Caco-2 (cell line): ENCODE measurements around the gene STK32C. TPM values are rescaled to one million over a fixed set of nuclear protein-coding genes. Genes with fewer than 3 reads are reported as not detected.
"Not testable (repeated sequence)": the region's sequence is repeated elsewhere in the genome, so short reads cannot be mapped to it uniquely, and the experiment has no call there.

ENCODE experiments used
- BruUV-seq: library from RNA; stranded (reverse); fragments of 400-500 nt; replicated peaks from 2 replicates; lab custom pipeline; 2021; lab: Mats Ljungman, UMichigan
- CTCF ChIA-PET: fragments of 300-600 bp; sonication (Branson Sonifier 250); formaldehyde crosslinking; loops from one replicate; lab custom pipeline; 2022; ENCODE audit warnings: antibody characterized with exemption; lab: Charles Lee
- POLR2A ChIA-PET: fragments of 300-600 bp; sonication (Branson Sonifier 250); formaldehyde crosslinking; loops from one replicate; lab custom pipeline; 2022; ENCODE audit warnings: antibody characterized with exemption; lab: Charles Lee
- DNase-seq, 2 experiments: peaks; one replicate each; pipeline versions ENCODE4 v3.0.0 to v3.0.0-alpha.2; 2020 to 2022
- H3K27me3 ChIP-seq: replicated peaks from 2 replicates; pipeline ENCODE4 v1.6.0; 2011; ENCODE audit warnings: low read length; ENCODE audit not compliant: control insufficient read depth, insufficient read depth
- H3K36me3 ChIP-seq: 2 replicates; pipeline ENCODE4 v1.5.1; 2011; ENCODE audit warnings: low read length; ENCODE audit not compliant: control insufficient read depth, insufficient read depth
- H3K4me1 ChIP-seq: fragments of 250-450 bp; sonication (Bioruptor Pico); 2 replicates; pipeline ENCODE4 v1.5.1; 2020; ENCODE audit warnings: mild to moderate bottlenecking
- H3K4me3 ChIP-seq: 2 replicates; pipeline ENCODE4 v1.5.1; 2011; ENCODE audit warnings: low read depth, mild to moderate bottlenecking, control low read depth, low read length
- H3K9me3 ChIP-seq: fragments of 250-450 bp; sonication (Bioruptor Pico); 2 replicates; pipeline ENCODE4 v1.5.1; 2020; ENCODE audit warnings: mild to moderate bottlenecking, moderate library complexity
- H3K27ac Mint-ChIP-seq: one replicate; pipeline ENCODE4 v1.8.0; 2022; ENCODE audit warnings: mixed read lengths; ENCODE audit not compliant: unreplicated experiment
- H3K27me3 Mint-ChIP-seq: one replicate; pipeline ENCODE4 v1.8.0; 2022; ENCODE audit warnings: mixed read lengths; ENCODE audit not compliant: insufficient read depth, unreplicated experiment
- H3K36me3 Mint-ChIP-seq: one replicate; pipeline ENCODE4 v1.8.0; 2022; ENCODE audit warnings: mild to moderate bottlenecking, mixed read lengths; ENCODE audit not compliant: insufficient read depth, unreplicated experiment
- H3K4me1 Mint-ChIP-seq: one replicate; pipeline ENCODE4 v1.8.0; 2022; ENCODE audit warnings: low read depth, mixed read lengths; ENCODE audit not compliant: unreplicated experiment
- H3K4me3 Mint-ChIP-seq: one replicate; pipeline ENCODE4 v1.8.0; 2022; ENCODE audit warnings: mild to moderate bottlenecking, moderate library complexity, mixed read lengths; ENCODE audit not compliant: unreplicated experiment
- H3K9me3 Mint-ChIP-seq: one replicate; pipeline ENCODE4 v1.8.0; 2022; ENCODE audit warnings: mixed read lengths; ENCODE audit not compliant: unreplicated experiment
- intact Hi-C: fragments of 100-400 bp; cut with micrococcal nuclease; formaldehyde crosslinking; loops from one replicate; pipeline ENCODE4 v1.10.0; 2022; ENCODE audit not compliant: unreplicated experiment
- total RNA-seq: library from RNA; stranded (reverse); gene quantifications from 2 replicates; pipeline ENCODE4 v1.2.3, GENCODE V29; 2022
- TF ChIP-seq, protein P1 (sequence below), 2 experiments: fragments of 200-600 bp in 1 of 2; IDR thresholded peaks; 1 replicate in 1 of 2; 2 replicates in 1 of 2; pipeline versions ENCODE4 v1.5.1 to v1.8.0; 2011 to 2022; ENCODE audit warnings: antibody characterized with exemption in 1 of 2, control low read depth in 1 of 2, inconsistent platforms in 1 of 2, low read depth in 1 of 2, low read length in 1 of 2, mild to moderate bottlenecking in 1 of 2, moderate library complexity in 1 of 2; ENCODE audit not compliant: insufficient read depth in 1 of 2, severe bottlenecking in 1 of 2, unreplicated experiment in 1 of 2

Gene STK32C
- total RNA-seq, 1 experiment from 2014 or later = 13.3 TPM

DNA sequence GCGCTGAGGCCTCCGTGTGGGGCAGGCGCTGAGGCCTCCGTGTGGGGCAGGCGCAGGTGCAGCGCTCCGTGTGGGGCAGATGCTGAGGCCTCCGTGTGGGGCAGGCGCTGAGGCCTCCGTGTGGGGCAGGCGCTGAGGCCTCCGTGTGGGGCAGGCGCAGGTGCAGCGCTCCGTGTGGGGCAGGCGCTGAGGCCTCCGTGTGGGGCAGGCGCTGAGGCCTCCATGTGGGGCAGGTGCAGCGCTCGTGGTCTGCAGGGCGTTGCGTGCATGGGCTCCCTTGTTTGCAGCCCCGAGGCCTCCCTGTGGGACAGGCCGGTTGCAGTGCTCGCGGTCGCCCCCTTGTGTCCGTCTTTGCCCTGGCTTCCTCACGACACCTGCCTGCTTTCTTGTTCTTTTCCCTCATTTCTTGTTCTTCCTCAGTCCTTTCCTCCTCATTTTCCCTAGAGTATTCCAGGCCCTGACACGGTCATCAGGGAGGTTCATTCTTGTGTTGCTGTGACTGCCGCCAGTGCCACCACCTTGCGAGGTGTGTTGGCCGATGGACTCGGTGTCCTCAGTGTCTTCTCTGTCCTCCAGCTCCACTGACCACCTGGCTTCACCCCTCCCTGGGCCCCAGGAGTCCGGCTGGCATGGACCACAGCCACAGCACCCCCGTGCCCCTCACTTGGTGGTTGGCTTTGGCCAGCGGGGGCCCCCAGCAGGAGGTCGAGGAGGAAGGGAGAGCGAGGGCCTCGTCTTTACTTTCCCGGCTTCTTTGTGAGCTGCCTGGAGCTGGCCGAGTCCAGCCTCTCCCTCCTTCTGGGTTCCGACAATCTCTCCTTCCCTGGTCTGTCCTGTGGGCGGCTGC lies 44.9 kb upstream of the STK32C start:
- H3K27ac Mint-ChIP-seq, BruUV-seq, H3K36me3 ChIP-seq, H3K27me3 Mint-ChIP-seq, CTCF ChIA-PET, H3K36me3 Mint-ChIP-seq, H3K4me1 Mint-ChIP-seq, H3K9me3 Mint-ChIP-seq, H3K27me3 ChIP-seq, H3K4me3 Mint-ChIP-seq, H3K4me3 ChIP-seq, H3K4me1 ChIP-seq, H3K9me3 ChIP-seq: not testable (repeated sequence)
- TF ChIP-seq, protein P1, sequence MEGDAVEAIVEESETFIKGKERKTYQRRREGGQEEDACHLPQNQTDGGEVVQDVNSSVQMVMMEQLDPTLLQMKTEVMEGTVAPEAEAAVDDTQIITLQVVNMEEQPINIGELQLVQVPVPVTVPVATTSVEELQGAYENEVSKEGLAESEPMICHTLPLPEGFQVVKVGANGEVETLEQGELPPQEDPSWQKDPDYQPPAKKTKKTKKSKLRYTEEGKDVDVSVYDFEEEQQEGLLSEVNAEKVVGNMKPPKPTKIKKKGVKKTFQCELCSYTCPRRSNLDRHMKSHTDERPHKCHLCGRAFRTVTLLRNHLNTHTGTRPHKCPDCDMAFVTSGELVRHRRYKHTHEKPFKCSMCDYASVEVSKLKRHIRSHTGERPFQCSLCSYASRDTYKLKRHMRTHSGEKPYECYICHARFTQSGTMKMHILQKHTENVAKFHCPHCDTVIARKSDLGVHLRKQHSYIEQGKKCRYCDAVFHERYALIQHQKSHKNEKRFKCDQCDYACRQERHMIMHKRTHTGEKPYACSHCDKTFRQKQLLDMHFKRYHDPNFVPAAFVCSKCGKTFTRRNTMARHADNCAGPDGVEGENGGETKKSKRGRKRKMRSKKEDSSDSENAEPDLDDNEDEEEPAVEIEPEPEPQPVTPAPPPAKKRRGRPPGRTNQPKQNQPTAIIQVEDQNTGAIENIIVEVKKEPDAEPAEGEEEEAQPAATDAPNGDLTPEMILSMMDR (IDR thresholded peaks at IDR 0.05; ENCODE audit: insufficient read depth in 1 of 2, low read depth in 1 of 2, low read length in 1 of 2, severe bottlenecking in 1 of 2, unreplicated experiment in 1 of 2) = peak; percentile 83 to 87
- peak; percentile 67 to 78 for DNase-seq
- POLR2A ChIA-PET = interaction anchor here (0.6 kb wide), 1 partner anchor 45 kb away, joined by 4 read pairs; the partner anchor contains the start of gene STK32C
- intact Hi-C loops = loop anchor here (1.0 to 2.0 kb wide), 2 partner anchors 18 to 129 kb away; no protein-coding TSS in a partner anchor

GRCh38 chr10:132351611-132352010 lies 43.9 kb upstream of the STK32C start:
- Histone ChIP-seq H3K4me3 (no peak overlapping the region), H3K36me3 (no peaks in the 10 kb centered on the region; the same call in 1 of the 2 replicates), H3K9me3 (no peaks in the 10 kb centered on the region), H3K27me3 (no peaks in the 10 kb centered on the region), H3K4me1 (no peaks in the 10 kb centered on the region)
- intact Hi-C loops = loop anchor here (1.0 to 2.0 kb wide), 2 partner anchors 17 to 128 kb away; no protein-coding TSS in a partner anchor
- POLR2A ChIA-PET = no interaction called here
- no peak overlapping the region for H3K27ac Mint-ChIP-seq
- no peak for DNase-seq
- CTCF ChIA-PET = no interaction called here
- TF ChIP-seq, protein P1 (IDR thresholded peaks at IDR 0.05; ENCODE audit: insufficient read depth in 1 of 2, low read depth in 1 of 2, low read length in 1 of 2, severe bottlenecking in 1 of 2, unreplicated experiment in 1 of 2) = no peak
- no TSS peak for BruUV-seq
- peaks cover 13% of the 10 kb centered on the region for H3K4me1 Mint-ChIP-seq
- H3K27me3 Mint-ChIP-seq = no peaks in the 10 kb centered on the region
- no peaks in the 10 kb centered on the region for H3K9me3 Mint-ChIP-seq
- no peak overlapping the region for H3K4me3 Mint-ChIP-seq
- H3K36me3 Mint-ChIP-seq = peaks cover 9% of the 10 kb centered on the region

DNA sequence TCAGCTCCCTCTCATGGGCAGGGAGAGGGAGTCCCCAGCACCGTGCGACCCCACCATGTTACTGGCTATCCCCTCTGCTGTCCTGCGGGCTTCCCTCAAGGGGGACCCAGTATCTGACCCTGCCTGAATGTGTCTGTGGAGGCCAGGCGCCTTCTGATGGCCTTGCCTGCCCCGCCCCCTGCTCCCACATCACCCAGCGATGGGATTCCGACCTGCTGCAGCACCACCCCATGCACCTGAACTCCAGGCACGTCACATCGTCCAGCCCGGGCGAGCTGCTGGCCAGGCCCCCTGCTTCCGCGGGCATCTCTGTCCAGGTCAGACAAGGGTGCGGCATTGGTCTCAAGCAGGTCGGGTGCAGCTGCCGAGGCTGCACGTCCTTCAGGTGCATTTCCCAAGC lies 43.2 kb upstream of the STK32C start:
- TF ChIP-seq, protein P1 (IDR thresholded peaks at IDR 0.05; ENCODE audit: insufficient read depth in 1 of 2, low read depth in 1 of 2, low read length in 1 of 2, severe bottlenecking in 1 of 2, unreplicated experiment in 1 of 2) = no peak
- peaks cover 13% of the 10 kb centered on the region for H3K4me1 Mint-ChIP-seq
- POLR2A ChIA-PET = no interaction called here
- no TSS peak for BruUV-seq
- H3K4me3 ChIP-seq = no peak overlapping the region
- H3K4me1 ChIP-seq = no peaks in the 10 kb centered on the region
- H3K9me3 ChIP-seq = no peaks in the 10 kb centered on the region
- no peaks in the 10 kb centered on the region for H3K27me3 Mint-ChIP-seq
- H3K4me3 Mint-ChIP-seq = no peak overlapping the region
- intact Hi-C loops = no loop called here
- DNase-seq = no peak
- H3K9me3 Mint-ChIP-seq = no peaks in the 10 kb centered on the region
- no peaks in the 10 kb centered on the region; the same call in 1 of the 2 replicates for H3K36me3 ChIP-seq
- no peak overlapping the region for H3K27ac Mint-ChIP-seq
- H3K36me3 Mint-ChIP-seq = peaks cover 9% of the 10 kb centered on the region
- CTCF ChIA-PET = no interaction called here
- no peaks in the 10 kb centered on the region for H3K27me3 ChIP-seq
